A673 (cell line): ENCODE measurements around the gene JAKMIP1. TPM values are rescaled to one million over a fixed set of nuclear protein-coding genes. Genes with fewer than 3 reads are reported as not detected.

Source experiments
- BruUV-seq: library from RNA; stranded (reverse); fragments of 400-500 nt; replicated peaks from 2 replicates; lab custom pipeline; 2021; lab: Mats Ljungman, UMichigan
- CTCF ChIA-PET: fragments of 300-600 bp; sonication (Branson Sonifier 250); formaldehyde crosslinking; loops from one replicate; lab custom pipeline; 2022; ENCODE audit warnings: antibody characterized with exemption; lab: Charles Lee
- POLR2A ChIA-PET: fragments of 300-600 bp; sonication (Branson Sonifier 250); formaldehyde crosslinking; loops from one replicate; lab custom pipeline; 2022; ENCODE audit warnings: antibody characterized with exemption; ENCODE audit not compliant: low non-redundant PET; lab: Charles Lee
- DNase-seq: peaks from one replicate; pipeline ENCODE4 v3.0.0-alpha.2; 2015; ENCODE audit warnings: low spot score
- H3K27ac ChIP-seq: fragments of 200-600 bp; sonication (generic); 2 replicates; pipeline ENCODE4 v1.5.1; 2016; ENCODE audit warnings: mixed run types, low read depth, mild to moderate bottlenecking, mixed read lengths, antibody characterized with exemption, low read length; ENCODE audit not compliant: poor library complexity, severe bottlenecking
- H3K27me3 ChIP-seq: fragments of 200-600 bp; sonication (generic); replicated peaks from 2 replicates; pipeline ENCODE4 v1.6.1; 2017; ENCODE audit warnings: mixed run types, low read depth, mild to moderate bottlenecking, mixed read lengths, antibody characterized with exemption, low read length; ENCODE audit not compliant: insufficient read depth, poor library complexity
- H3K36me3 ChIP-seq: fragments of 200-600 bp; sonication (generic); 2 replicates; pipeline ENCODE4 v1.6.1; 2016; ENCODE audit warnings: mixed run types, mild to moderate bottlenecking, mixed read lengths, antibody characterized with exemption, low read length; ENCODE audit not compliant: insufficient read depth, poor library complexity, severe bottlenecking
- H3K4me1 ChIP-seq: fragments of 200-600 bp; sonication (generic); 2 replicates; pipeline ENCODE4 v1.6.1; 2017; ENCODE audit warnings: mixed run types, mild to moderate bottlenecking, mixed read lengths, antibody characterized with exemption, low read length; ENCODE audit not compliant: insufficient read depth, poor library complexity, severe bottlenecking
- H3K4me3 ChIP-seq: fragments of 200-600 bp; sonication (generic); 2 replicates; pipeline ENCODE4 v1.5.1; 2016; ENCODE audit warnings: low read depth, mixed run types, mild to moderate bottlenecking, mixed read lengths, low read length; ENCODE audit not compliant: poor library complexity, severe bottlenecking
- H3K9me3 ChIP-seq: fragments of 200-600 bp; sonication (generic); 2 replicates; pipeline ENCODE4 v1.6.1; 2016; ENCODE audit warnings: mixed run types, low read depth, mild to moderate bottlenecking, mixed read lengths, antibody characterized with exemption, low read length; ENCODE audit not compliant: poor library complexity, severe bottlenecking
- CTCF ChIP-seq: fragments of 300-800, 200-600 bp; sonication (generic); conservative IDR thresholded peaks from 2 replicates; pipeline ENCODE4 v1.5.1; 2017; ENCODE audit warnings: low read depth, mild to moderate bottlenecking, antibody characterized with exemption, low read length, moderate library complexity, mixed read lengths
- EZH2 ChIP-seq: fragments of 200-600 bp; sonication (generic); IDR thresholded peaks from 2 replicates; pipeline ENCODE4 v1.6.1; 2017; ENCODE audit warnings: borderline replicate concordance, low read depth, mild to moderate bottlenecking, mixed read lengths, antibody characterized with exemption, low read length; ENCODE audit not compliant: poor library complexity, severe bottlenecking
- intact Hi-C: fragments of 100-400 bp; cut with micrococcal nuclease; formaldehyde crosslinking; loops from one replicate; pipeline ENCODE4 v1.10.0; 2022; ENCODE audit not compliant: unreplicated experiment
- total RNA-seq: library from RNA; stranded (reverse); gene quantifications from 2 replicates; pipeline ENCODE4 v1.2.3, GENCODE V29; 2021

The JAKMIP1 gene
- total RNA-seq, 1 experiment from 2014 or later: not detected

GRCh38 chr4:6120361-6120760, 80.0 kb downstream of the JAKMIP1 start:
- H3K36me3 ChIP-seq: no peaks in the 10 kb centered on the region
- no peak overlapping the region for H3K4me3 ChIP-seq
- H3K4me1 ChIP-seq: no peaks in the 10 kb centered on the region
- BruUV-seq: no TSS peak
- intact Hi-C loops: no loop called here
- DNase-seq: no peak
- no peak for TF ChIP-seq EZH2
- no peak for TF ChIP-seq CTCF
- H3K27ac ChIP-seq: no peak overlapping the region
- H3K9me3 ChIP-seq: no peaks in the 10 kb centered on the region
- POLR2A ChIA-PET: no interaction called here
- CTCF ChIA-PET: no interaction called here
- H3K27me3 ChIP-seq: peaks cover 13% of the 10 kb centered on the region

GRCh38 chr4:6119507-6120020, 80.8 kb downstream of the JAKMIP1 start:
- no peak for TF ChIP-seq CTCF
- no peak for TF ChIP-seq EZH2
- POLR2A ChIA-PET: no interaction called here
- Histone ChIP-seq H3K9me3 (no peaks in the 10 kb centered on the region), H3K36me3 (no peaks in the 10 kb centered on the region), H3K27ac (no peak overlapping the region), H3K4me3 (no peak overlapping the region), H3K27me3 (peaks cover 13% of the 10 kb centered on the region), H3K4me1 (no peaks in the 10 kb centered on the region)
- BruUV-seq: no TSS peak
- DNase-seq: no peak
- intact Hi-C loops: no loop called here
- CTCF ChIA-PET: no interaction called here

GRCh38 chr4:6118201-6118600, 82.1 kb downstream of the JAKMIP1 start:
- BruUV-seq: no TSS peak

GRCh38 chr4:6116696-6117285, 83.6 kb downstream of the JAKMIP1 start:
- ChIA-PET CTCF (no interaction called here), POLR2A (no interaction called here)
- Histone ChIP-seq H3K9me3 (no peaks in the 10 kb centered on the region), H3K4me1 (no peaks in the 10 kb centered on the region), H3K4me3 (no peak overlapping the region), H3K27me3 (peaks cover 19% of the 10 kb centered on the region), H3K27ac (no peak overlapping the region), H3K36me3 (no peaks in the 10 kb centered on the region)
- no TSS peak for BruUV-seq
- TF ChIP-seq EZH2 (no peak), CTCF (no peak)
- DNase-seq: no peak
- intact Hi-C loops: no loop called here

More at GRCh38 chr4:6118201-6118600, 82.1 kb downstream of the JAKMIP1 start:
- Histone ChIP-seq H3K27ac (no peak overlapping the region), H3K4me3 (no peak overlapping the region), H3K9me3 (no peaks in the 10 kb centered on the region), H3K4me1 (no peaks in the 10 kb centered on the region), H3K27me3 (peaks cover 13% of the 10 kb centered on the region), H3K36me3 (no peaks in the 10 kb centered on the region)
- POLR2A ChIA-PET: no interaction called here
- no peak for DNase-seq
- TF ChIP-seq EZH2: no peak
- CTCF ChIA-PET: no interaction called here
- intact Hi-C loops: no loop called here
